PC-9 (cell line): Measurements from ENCODE around the gene CFAP77. TPM values are rescaled to one million over a fixed set of nuclear protein-coding genes. Genes with fewer than 3 reads are reported as not detected.

ENCODE experiments used
- BruUV-seq: library from RNA; stranded (reverse); fragments of 400-500 nt; replicated peaks from 2 replicates; lab custom pipeline; 2021; lab: Mats Ljungman, UMichigan
- CTCF ChIA-PET: fragments of 300-600 bp; sonication (Branson Sonifier 250); formaldehyde crosslinking; loops from one replicate; lab custom pipeline; 2022; ENCODE audit warnings: antibody characterized with exemption; lab: Charles Lee
- POLR2A ChIA-PET: fragments of 300-600 bp; sonication (Branson Sonifier 250); formaldehyde crosslinking; loops from one replicate; lab custom pipeline; 2022; ENCODE audit warnings: antibody characterized with exemption; ENCODE audit not compliant: unreplicated experiment; lab: Charles Lee
- DNase-seq, 2 experiments: peaks; one replicate each; pipeline versions ENCODE4 v3.0.0 to v3.0.0-alpha.2; 2015 to 2022; ENCODE audit warnings: mixed read lengths in 1 of 2
- H2AFZ ChIP-seq: fragments of 200-600 bp; sonication (generic); 2 replicates; pipeline ENCODE4 v1.8.1; 2017; ENCODE audit warnings: antibody characterized with exemption
- H3F3A ChIP-seq: fragments of 200-600 bp; sonication (generic); 2 replicates; pipeline ENCODE4 v1.8.1; 2017; ENCODE audit warnings: antibody characterized with exemption, mild to moderate bottlenecking, low read depth; ENCODE audit not compliant: insufficient read depth
- H3K27ac ChIP-seq: fragments of 200-600 bp; sonication (generic); 2 replicates; pipeline ENCODE4 v1.6.1; 2016; ENCODE audit warnings: mixed run types
- H3K27me3 ChIP-seq: fragments of 200-600 bp; sonication (generic); 2 replicates; pipeline ENCODE4 v1.6.1; 2016; ENCODE audit warnings: low read depth, mixed run types; ENCODE audit not compliant: insufficient read depth
- H3K36me3 ChIP-seq: fragments of 200-600 bp; sonication (generic); 2 replicates; pipeline ENCODE4 v1.6.1; 2016; ENCODE audit warnings: low read depth, mixed run types
- H3K4me1 ChIP-seq: fragments of 200-600 bp; sonication (generic); replicated peaks from 2 replicates; pipeline ENCODE4 v1.6.1; 2016; ENCODE audit warnings: mixed run types; ENCODE audit not compliant: insufficient read depth
- H3K4me2 ChIP-seq: fragments of 200-600 bp; sonication (generic); 2 replicates; pipeline ENCODE4 v1.6.1; 2017; ENCODE audit warnings: mixed run types
- H3K4me3 ChIP-seq: fragments of 200-600 bp; sonication (generic); 2 replicates; pipeline ENCODE4 v1.6.1; 2016; ENCODE audit warnings: mixed run types
- H3K79me2 ChIP-seq: fragments of 200-600 bp; sonication (generic); 2 replicates; pipeline ENCODE4 v1.6.1; 2017; ENCODE audit warnings: low read depth, mixed run types
- H3K9me2 ChIP-seq: fragments of 200-600 bp; sonication (generic); 2 replicates; pipeline ENCODE4 v1.8.1; 2017; ENCODE audit warnings: mild to moderate bottlenecking; ENCODE audit not compliant: insufficient read depth
- H3K9me3 ChIP-seq: fragments of 200-600 bp; sonication (generic); 2 replicates; pipeline ENCODE4 v1.8.1; 2016; ENCODE audit warnings: low read depth; ENCODE audit not compliant: insufficient read depth
- H4K20me1 ChIP-seq: fragments of 200-600 bp; sonication (generic); 2 replicates; pipeline ENCODE4 v1.8.1; 2017; ENCODE audit not compliant: insufficient read depth
- CTCF ChIP-seq: fragments of 200-600 bp; sonication (generic); conservative IDR thresholded peaks from 2 replicates; pipeline ENCODE4 v1.6.1; 2017; ENCODE audit warnings: mixed run types, antibody characterized with exemption, mild to moderate bottlenecking, moderate library complexity
- EZH2 ChIP-seq: fragments of 200-600 bp; sonication (generic); IDR thresholded peaks from 2 replicates; pipeline ENCODE4 v1.8.0; 2017; ENCODE audit warnings: antibody characterized with exemption, low read depth
- intact Hi-C: fragments of 100-400 bp; cut with micrococcal nuclease; formaldehyde crosslinking; loops from one replicate; pipeline ENCODE4 v1.10.0; 2022; ENCODE audit not compliant: unreplicated experiment
- total RNA-seq: library from RNA; stranded (reverse); gene quantifications from 2 replicates; pipeline ENCODE4 v1.2.3, GENCODE V29; 2021

CFAP77 gene
- total RNA-seq, 1 experiment from 2014 or later = not detected

GRCh38 chr9:132541051-132541450 is 131.0 kb downstream of the CFAP77 start:
- Histone ChIP-seq H3K9me2 (no peaks in the 10 kb centered on the region), H3K36me3 (no peaks in the 10 kb centered on the region), H3K79me2 (no peaks in the 10 kb centered on the region), H4K20me1 (no peaks in the 10 kb centered on the region), H3K4me3 (no peak overlapping the region), H3K4me1 (no peaks in the 10 kb centered on the region), H3K4me2 (no peak overlapping the region), H3K27ac (no peak overlapping the region), H2AFZ (no peak overlapping the region), H3F3A (no peaks in the 10 kb centered on the region), H3K27me3 (peaks cover 97% of the 10 kb centered on the region), H3K9me3 (no peaks in the 10 kb centered on the region)
- no TSS peak for BruUV-seq
- POLR2A ChIA-PET = no interaction called here
- no peak for DNase-seq
- CTCF ChIA-PET = no interaction called here
- no peak for TF ChIP-seq EZH2
- TF ChIP-seq CTCF = no peak
- intact Hi-C loops = no loop called here

GRCh38 chr9:132541870-132542830 is 132.1 kb downstream of the CFAP77 start:
- Histone ChIP-seq H4K20me1 (no peaks in the 10 kb centered on the region), H3K9me3 (no peaks in the 10 kb centered on the region), H3K36me3 (no peaks in the 10 kb centered on the region), H3F3A (no peaks in the 10 kb centered on the region), H3K9me2 (no peaks in the 10 kb centered on the region), H3K27me3 (peaks cover 97% of the 10 kb centered on the region), H3K4me2 (no peak overlapping the region), H3K4me3 (no peak overlapping the region), H3K79me2 (no peaks in the 10 kb centered on the region), H2AFZ (no peak overlapping the region), H3K27ac (no peak overlapping the region), H3K4me1 (no peaks in the 10 kb centered on the region)
- no peak for DNase-seq
- POLR2A ChIA-PET = no interaction called here
- CTCF ChIA-PET = interaction anchor here (0.6 kb wide), 1 partner anchor 127 kb away, joined by 3 read pairs; no protein-coding TSS in a partner anchor
- intact Hi-C loops = no loop called here
- TF ChIP-seq CTCF (no peak), EZH2 (no peak)
- no TSS peak for BruUV-seq

GRCh38 chr9:132543251-132543650 is 133.2 kb downstream of the CFAP77 start:
- Histone ChIP-seq H4K20me1 (no peaks in the 10 kb centered on the region), H3K36me3 (no peaks in the 10 kb centered on the region), H3K9me3 (no peaks in the 10 kb centered on the region), H3K27ac (no peak overlapping the region), H3K9me2 (no peaks in the 10 kb centered on the region), H3K4me1 (no peaks in the 10 kb centered on the region), H3K4me2 (no peak overlapping the region), H3K27me3 (peaks cover 93% of the 10 kb centered on the region), H3K4me3 (no peak overlapping the region), H3F3A (no peaks in the 10 kb centered on the region), H3K79me2 (no peaks in the 10 kb centered on the region), H2AFZ (no peak overlapping the region)
- DNase-seq = no peak
- ChIA-PET CTCF (interaction anchor here (0.6 kb wide), 1 partner anchor 126 kb away, joined by 3 read pairs; no protein-coding TSS in a partner anchor), POLR2A (no interaction called here)
- TF ChIP-seq EZH2 = no peak
- no TSS peak for BruUV-seq
- intact Hi-C loops = no loop called here
